Neural cell (in vitro differentiated cells): Measurements from ENCODE around the gene L3MBTL1.

Source experiments
- CTCF ChIP-seq: fragments of 450-650 bp; IDR thresholded peaks from 2 replicates; pipeline ENCODE4 v1.5.1; 2014; ENCODE audit warnings: antibody characterized with exemption, mild to moderate bottlenecking, moderate library complexity; ENCODE audit not compliant: poor library complexity, severe bottlenecking
- EZH2 ChIP-seq: fragments of 200-600, 300-800 bp; shearing (Covaris generic), sonication (generic); IDR thresholded peaks from 2 replicates; pipeline ENCODE4 v1.6.1; 2014; ENCODE audit warnings: antibody characterized with exemption, low read length, borderline replicate concordance, mild to moderate bottlenecking; ENCODE audit not compliant: insufficient read depth, poor library complexity, severe bottlenecking
- POLR2AphosphoS5 ChIP-seq: IDR thresholded peaks from 2 replicates; pipeline ENCODE4 v1.6.1; 2012
- TAF1 ChIP-seq: IDR thresholded peaks from 2 replicates; pipeline ENCODE4 v1.6.1; 2012; ENCODE audit warnings: low read depth

- TF ChIP-seq CTCF (no peak), POLR2AphosphoS5 (no peak), EZH2 (no peak), TAF1 (no peak)
Observed at GRCh38 chr20:43467589-43467988, 39.9 kb upstream of the L3MBTL1 start.
